Suprapubic skin (tissue), 4 donors: ENCODE data around the gene YJU2.

Source experiments
- POLR2A ChIP-seq, 2 donors: fragments of 450-650 bp; IDR thresholded peaks; one replicate each; pipeline ENCODE4 v1.6.1; 2017; ENCODE audit warnings: antibody characterized with exemption in 2 of 2, mild to moderate bottlenecking in 2 of 2, moderate library complexity in 2 of 2
- POLR2AphosphoS5 ChIP-seq, 3 donors: sonication (generic); formaldehyde crosslinking; IDR thresholded peaks; one replicate each; pipeline ENCODE4 v1.6.1; 2017; ENCODE audit warnings: antibody characterized with exemption in 3 of 3
- TF ChIP-seq, protein P1 (sequence below), 2 donors: fragments of 200-600 bp in 1 of 2; fragments of 450-650 bp in 1 of 2; sonication (generic) in 1 of 2; IDR thresholded peaks; one replicate each; pipeline ENCODE4 v1.5.1; 2016 to 2019; ENCODE audit warnings: antibody characterized with exemption in 2 of 2, mild to moderate bottlenecking in 1 of 2, moderate library complexity in 1 of 2

DNA sequence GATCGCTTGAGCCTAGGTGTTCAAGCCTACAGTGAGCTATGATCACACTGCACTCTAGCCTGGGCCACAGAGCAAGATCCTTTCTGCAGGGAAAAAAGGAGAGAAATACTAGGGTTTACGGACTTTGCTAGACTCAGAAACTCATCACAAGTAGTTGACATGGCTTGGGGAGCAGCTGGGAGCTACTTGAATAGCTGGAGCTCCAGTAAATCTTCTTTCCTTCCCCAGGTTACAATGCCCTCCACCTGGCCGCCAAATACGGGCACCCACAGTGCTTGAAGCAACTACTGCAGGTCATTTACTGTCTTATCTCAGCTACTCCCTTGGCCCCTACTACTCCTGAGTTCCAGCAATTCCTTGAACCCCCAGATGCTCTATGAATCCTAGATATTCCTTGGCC is 45.1 kb upstream of the YJU2 start:
- TF ChIP-seq, protein P1, sequence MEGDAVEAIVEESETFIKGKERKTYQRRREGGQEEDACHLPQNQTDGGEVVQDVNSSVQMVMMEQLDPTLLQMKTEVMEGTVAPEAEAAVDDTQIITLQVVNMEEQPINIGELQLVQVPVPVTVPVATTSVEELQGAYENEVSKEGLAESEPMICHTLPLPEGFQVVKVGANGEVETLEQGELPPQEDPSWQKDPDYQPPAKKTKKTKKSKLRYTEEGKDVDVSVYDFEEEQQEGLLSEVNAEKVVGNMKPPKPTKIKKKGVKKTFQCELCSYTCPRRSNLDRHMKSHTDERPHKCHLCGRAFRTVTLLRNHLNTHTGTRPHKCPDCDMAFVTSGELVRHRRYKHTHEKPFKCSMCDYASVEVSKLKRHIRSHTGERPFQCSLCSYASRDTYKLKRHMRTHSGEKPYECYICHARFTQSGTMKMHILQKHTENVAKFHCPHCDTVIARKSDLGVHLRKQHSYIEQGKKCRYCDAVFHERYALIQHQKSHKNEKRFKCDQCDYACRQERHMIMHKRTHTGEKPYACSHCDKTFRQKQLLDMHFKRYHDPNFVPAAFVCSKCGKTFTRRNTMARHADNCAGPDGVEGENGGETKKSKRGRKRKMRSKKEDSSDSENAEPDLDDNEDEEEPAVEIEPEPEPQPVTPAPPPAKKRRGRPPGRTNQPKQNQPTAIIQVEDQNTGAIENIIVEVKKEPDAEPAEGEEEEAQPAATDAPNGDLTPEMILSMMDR (IDR thresholded peaks at IDR 0.05) = no peak
- TF ChIP-seq POLR2AphosphoS5 (IDR thresholded peaks at IDR 0.05) = no peak
- TF ChIP-seq POLR2A (IDR thresholded peaks at IDR 0.05) = no peak
